NCI-H1436 treated with DMSO at 0.1 percent for 48 hours (cell line): ENCODE measurements around the gene GARIN6.
"Not testable (repeated sequence)": the region's sequence is repeated elsewhere in the genome, so short reads cannot be mapped to it uniquely, and the experiment has no call there.

ENCODE experiments used
- DNase-seq: peaks from one replicate; lab custom pipeline; 2025; lab: John Stamatoyannopoulos, UW

The GARIN6 gene

GRCh38 chr12:99647453-99647852 is at the start of gene GARIN6:
TSS of gene GARIN6 (plus strand) at chr12:99647753. CDS start at chr12:99648175, 422 bp downstream.
- no peak for DNase-seq

- DNase-seq: no peak
Measured at GRCh38 chr12:99598785-99599184, 48.8 kb upstream of the GARIN6 start.

- DNase-seq: no peak
Measured at GRCh38 chr12:99600388-99600787, 47.2 kb upstream of the GARIN6 start.

- DNase-seq: no peak
Measured at GRCh38 chr12:99609455-99610181, 37.9 kb upstream of the GARIN6 start.

- no peak for DNase-seq
Measured at GRCh38 chr12:99611117-99611516, 36.4 kb upstream of the GARIN6 start.

- no peak for DNase-seq
Measured at GRCh38 chr12:99611599-99611998, 36.0 kb upstream of the GARIN6 start.

GRCh38 chr12:99618657-99619056 is 28.9 kb upstream of the GARIN6 start:
- no peak for DNase-seq

- DNase-seq: no peak
Measured at GRCh38 chr12:99619389-99620158, 28.0 kb upstream of the GARIN6 start.

GRCh38 chr12:99620159-99620479 is 27.4 kb upstream of the GARIN6 start:
- DNase-seq: no peak

GRCh38 chr12:99624591-99624990 is 23.0 kb upstream of the GARIN6 start:
- DNase-seq: not testable (repeated sequence)

GRCh38 chr12:99627459-99627858 is 20.1 kb upstream of the GARIN6 start:
- DNase-seq: no peak

GRCh38 chr12:99644629-99645028 is 2.9 kb upstream of the GARIN6 start:
- DNase-seq: no peak

- no peak for DNase-seq
Measured at GRCh38 chr12:99648183-99648582, 630 bp downstream of the GARIN6 start.

- no peak for DNase-seq
Measured at GRCh38 chr12:99649551-99649950, 2.0 kb downstream of the GARIN6 start.

- no peak for DNase-seq
Measured at GRCh38 chr12:99658671-99659349, 11.3 kb downstream of the GARIN6 start.

GRCh38 chr12:99670635-99671034 is 23.1 kb downstream of the GARIN6 start:
- no peak for DNase-seq

GRCh38 chr12:99680276-99680675 is 32.7 kb downstream of the GARIN6 start:
- no peak for DNase-seq

- no peak for DNase-seq
Measured at GRCh38 chr12:99686142-99686541, 38.6 kb downstream of the GARIN6 start.

- no peak for DNase-seq
Measured at GRCh38 chr12:99695050-99695449, 47.5 kb downstream of the GARIN6 start.
